ELR (cell line): ENCODE data around the gene MED23.
A peak's percentile ranks its signal among the peaks of the same experiment; 100 is the strongest.

Experiments
- DNase-seq: peaks from one replicate; pipeline ENCODE4 v3.0.0-alpha.2; 2015; ENCODE audit warnings: low read depth

Gene MED23

GRCh38 chr6:131640100-131640499 lies 12.1 kb upstream of the MED23 start:
- no peak for DNase-seq

- DNase-seq, result no peak
These were observed 10.0 kb upstream of the MED23 start for GRCh38 chr6:131638013-131638412.

GRCh38 chr6:131636880-131637792 lies 9.1 kb upstream of the MED23 start, which contains the start of gene ENPP3:
Gene ENPP3 (plus strand): TSS chr6:131637302. CDS start chr6:131637385, 83 bp downstream.
- no peak for DNase-seq

- DNase-seq, result no peak
These were observed 7.6 kb upstream of the MED23 start for GRCh38 chr6:131635384-131636340.

- DNase-seq, result no peak
These were observed 3.7 kb upstream of the MED23 start for GRCh38 chr6:131631625-131632289.

- DNase-seq, result peak; percentile 3
These were observed 1.6 kb upstream of the MED23 start for GRCh38 chr6:131629651-131630050.

GRCh38 chr6:131628726-131629125 lies 684 bp upstream of the MED23 start:
- peak; percentile 18 for DNase-seq

GRCh38 chr6:131615275-131615674 lies 12.8 kb downstream of the MED23 start:
- no peak for DNase-seq

- no peak for DNase-seq
These were observed 14.6 kb downstream of the MED23 start for GRCh38 chr6:131613296-131613925.

GRCh38 chr6:131602781-131603312 lies 25.2 kb downstream of the MED23 start:
- DNase-seq, result peak; percentile 91

- no peak for DNase-seq
These were observed 27.3 kb downstream of the MED23 start for GRCh38 chr6:131600716-131601115.

GRCh38 chr6:131597446-131597845 lies 30.6 kb downstream of the MED23 start:
- DNase-seq, result peak; percentile 27

GRCh38 chr6:131594074-131594473 lies 34.0 kb downstream of the MED23 start:
- DNase-seq, result no peak

GRCh38 chr6:131592935-131593334 lies 35.1 kb downstream of the MED23 start:
- DNase-seq, result no peak

GRCh38 chr6:131588643-131589042 lies 39.4 kb downstream of the MED23 start:
- DNase-seq, result no peak

- DNase-seq, result no peak
These were observed 40.1 kb downstream of the MED23 start for GRCh38 chr6:131587909-131588308.

- DNase-seq, result no peak
These were observed 41.5 kb downstream of the MED23 start for GRCh38 chr6:131586543-131586942.

- no peak for DNase-seq
These were observed 46.5 kb downstream of the MED23 start for GRCh38 chr6:131581523-131581922.

GRCh38 chr6:131575834-131576478 lies 52.1 kb downstream of the MED23 start:
- DNase-seq, result no peak

GRCh38 chr6:131574686-131575085 lies 53.4 kb downstream of the MED23 start:
- DNase-seq, result no peak

GRCh38 chr6:131574133-131574532 lies 53.9 kb downstream of the MED23 start:
- no peak for DNase-seq
